Gastroesophageal sphincter (tissue), 4 donors: ENCODE results near the gene RPS21. TPM values are rescaled to one million over a fixed set of nuclear protein-coding genes. Genes with fewer than 3 reads are reported as not detected.

Source experiments
- ATAC-seq: fragments of 150-250 bp; one replicate; pipeline ENCODE4 v1.9.1; 2016; ENCODE audit warnings: mild to moderate bottlenecking, moderate library complexity
- H3K27ac ChIP-seq, 4 donors: fragments of 200-600 bp; sonication (generic) in 3 of 4; 1 replicate in 3 of 4; 2 replicates in 1 of 4; pipeline ENCODE4 v1.5.1; 2016 to 2019
- H3K27me3 ChIP-seq: fragments of 200-600 bp; sonication (generic); one replicate; pipeline ENCODE4 v1.5.1; 2019
- H3K36me3 ChIP-seq, 2 donors: fragments of 200-600 bp; sonication (generic); one replicate each; pipeline ENCODE4 v1.5.1; 2019; ENCODE audit warnings: control low read depth in 1 of 2
- H3K4me1 ChIP-seq, 3 donors: fragments of 200-600 bp; sonication (generic); 1 replicate in 2 of 3; 2 replicates in 1 of 3; pipeline ENCODE4 v1.5.1; 2016 to 2019; ENCODE audit warnings: control low read depth in 2 of 3
- H3K4me3 ChIP-seq, 2 donors: fragments of 200-600 bp; sonication (generic); one replicate each; pipeline ENCODE4 v1.5.1; 2019; ENCODE audit warnings: mild to moderate bottlenecking in 1 of 2, moderate library complexity in 1 of 2
- H3K9me3 ChIP-seq, 3 donors: fragments of 200-600 bp; sonication (generic); one replicate each; pipeline ENCODE4 v1.5.1; 2017 to 2019; ENCODE audit warnings: control low read depth in 2 of 3
- CTCF ChIP-seq, 4 experiments: fragments of 200-600 bp in 2 of 4; fragments of 450-650 bp in 2 of 4; sonication (generic) in 1 of 4; IDR thresholded peaks; one replicate each; pipeline ENCODE4 v1.5.1; 2017 to 2019; ENCODE audit warnings: antibody characterized with exemption in 4 of 4, mild to moderate bottlenecking in 2 of 4, moderate library complexity in 2 of 4
- EP300 ChIP-seq: sonication (generic); formaldehyde crosslinking; IDR thresholded peaks from one replicate; pipeline ENCODE4 v1.6.1; 2017; ENCODE audit warnings: antibody characterized with exemption, mild to moderate bottlenecking
- POLR2A ChIP-seq, 2 donors: fragments of 450-650 bp; IDR thresholded peaks; one replicate each; pipeline ENCODE4 v1.6.1; 2017; ENCODE audit warnings: antibody characterized with exemption in 2 of 2, mild to moderate bottlenecking in 2 of 2, moderate library complexity in 1 of 2
- POLR2AphosphoS5 ChIP-seq: sonication (generic); formaldehyde crosslinking; IDR thresholded peaks from one replicate; pipeline ENCODE4 v1.6.1; 2017; ENCODE audit warnings: antibody characterized with exemption
- WGBS, 2 donors: methylation state at CpG; one replicate each; pipeline ENCODE4 v1.1.5; 2018; ENCODE audit warnings: low coverage in 1 of 2; 5-methylcytosine and 5-hydroxymethylcytosine counted together
- total RNA-seq, 4 donors: library from RNA; depleted of rRNA; stranded (reverse); fragments of >200 nt; gene quantifications; one replicate each; pipeline ENCODE4 v1.1.0, GENCODE V29; 2016

The RPS21 gene
- total RNA-seq, 4 donors from 2014 or later = 383 to 2,881 (median 2,372) TPM

- ATAC-seq = no peak
- Histone ChIP-seq H3K27ac (peak overlapping the region; percentile 16 to 94 (median 90)), H3K4me3 (no peak overlapping the region), H3K4me1 (peaks cover 7 to 79% (median 56%) of the 10 kb centered on the region in 3 donors), H3K27me3 (no peaks in the 10 kb centered on the region), H3K9me3 (no peaks in the 10 kb centered on the region), H3K36me3 (peaks cover 0 to 34% of the 10 kb centered on the region in 2 donors)
- WGBS, 2 donors = no CpG with 5 or more reads among the region's 16 CpGs
- TF ChIP-seq POLR2AphosphoS5 (no peak), POLR2A (IDR thresholded peaks at IDR 0.05) (peak in 1 of 2 donors; percentile 14)
These were observed 33.4 kb upstream of the RPS21 start for GRCh38 chr20:62353289-62354030.

GRCh38 chr20:62354031-62354808 is 32.7 kb upstream of the RPS21 start:
- WGBS, 2 donors = 72% methylated on average over 2 of the region's 14 CpGs; no CpG with 5 or more reads in 1 of the 2 donors
- TF ChIP-seq EP300 = no peak
- TF ChIP-seq POLR2A (IDR thresholded peaks at IDR 0.05) = no peak
- TF ChIP-seq POLR2AphosphoS5 = no peak
- no peak for TF ChIP-seq CTCF (IDR thresholded peaks at IDR 0.05)
- Histone ChIP-seq H3K4me1 (peaks cover 7 to 86% (median 63%) of the 10 kb centered on the region in 3 donors), H3K27me3 (no peaks in the 10 kb centered on the region), H3K9me3 (no peaks in the 10 kb centered on the region), H3K27ac (peak overlapping the region; percentile 64 to 94 (median 90)), H3K36me3 (peaks cover 0 to 29% of the 10 kb centered on the region in 2 donors), H3K4me3 (no peak overlapping the region)
- no peak for ATAC-seq

GRCh38 chr20:62354811-62355341 is 32.0 kb upstream of the RPS21 start:
- TF ChIP-seq EP300 = no peak
- TF ChIP-seq CTCF (IDR thresholded peaks at IDR 0.05) = no peak
- no peak for TF ChIP-seq POLR2AphosphoS5
- no peak for TF ChIP-seq POLR2A (IDR thresholded peaks at IDR 0.05)
- Histone ChIP-seq H3K4me1 (peaks cover 7 to 92% (median 70%) of the 10 kb centered on the region in 3 donors), H3K27me3 (no peaks in the 10 kb centered on the region), H3K36me3 (peaks cover 0 to 27% of the 10 kb centered on the region in 2 donors), H3K27ac (peak overlapping the region; percentile 64 to 94 (median 90)), H3K4me3 (peak overlapping the region in 1 of 2 donors; percentile 33), H3K9me3 (no peaks in the 10 kb centered on the region)
- ATAC-seq = no peak
- WGBS, 2 donors = no CpG with 5 or more reads among the region's 16 CpGs

- H3K9me3 ChIP-seq = no peaks in the 10 kb centered on the region
- ATAC-seq = no peak
- H3K27me3 ChIP-seq = no peaks in the 10 kb centered on the region
- TF ChIP-seq CTCF (IDR thresholded peaks at IDR 0.05) (no peak), EP300 (no peak), POLR2AphosphoS5 (no peak), POLR2A (IDR thresholded peaks at IDR 0.05) (no peak)
- H3K27ac ChIP-seq = peak overlapping the region; percentile 64 to 94 (median 90)
- H3K36me3 ChIP-seq = peaks cover 0 to 21% of the 10 kb centered on the region in 2 donors
- H3K4me3 ChIP-seq = peak overlapping the region in 1 of 2 donors; percentile 33
- peaks cover 7 to 90% (median 72%) of the 10 kb centered on the region in 3 donors for H3K4me1 ChIP-seq
- 0% methylated on average over 1 of the region's 11 CpGs; no CpG with 5 or more reads in 1 of the 2 donors for WGBS, 2 donors
These were observed 31.4 kb upstream of the RPS21 start for GRCh38 chr20:62355516-62355877.

GRCh38 chr20:62355878-62356588 is 30.9 kb upstream of the RPS21 start:
- TF ChIP-seq POLR2AphosphoS5 (no peak), CTCF (IDR thresholded peaks at IDR 0.05) (no peak), POLR2A (IDR thresholded peaks at IDR 0.05) (no peak), EP300 (no peak)
- 0% methylated on average over 8 of the region's 29 CpGs; no CpG with 5 or more reads in 1 of the 2 donors for WGBS, 2 donors
- ATAC-seq = no peak
- Histone ChIP-seq H3K27ac (peak overlapping the region; percentile 64 to 94 (median 90)), H3K4me1 (peaks cover 7 to 92% (median 76%) of the 10 kb centered on the region in 3 donors), H3K9me3 (no peaks in the 10 kb centered on the region), H3K36me3 (peaks cover 0 to 15% of the 10 kb centered on the region in 2 donors), H3K27me3 (no peaks in the 10 kb centered on the region), H3K4me3 (peak overlapping the region in 1 of 2 donors; percentile 33)
